ENCODE measurements around the gene TDRKH.

GRCh38 chr1:151790071-151790939 is at the start of gene TDRKH:
- TF ChIP-seq CTCF (IDR thresholded peaks at IDR 0.05; ENCODE audit: low read length) (peak; percentile 50), EZH2phosphoT487 (IDR thresholded peaks at IDR 0.05; ENCODE audit: low read length) (no peak), EZH2 (optimal IDR thresholded peaks at IDR 0.05; ENCODE audit: low read depth, low read length) (no peak)

Measured in MM.1S (cell line).